Endothelial cell of umbilical vein (primary cell): ENCODE data around the gene OTOGL. TPM values are rescaled to one million over a fixed set of nuclear protein-coding genes. Genes with fewer than 3 reads are reported as not detected.

Experiments
- BruUV-seq: library from RNA; stranded (reverse); fragments of 400-500 nt; replicated peaks from 2 replicates; lab custom pipeline; 2021; lab: Mats Ljungman, UMichigan
- CTCF ChIA-PET: fragments of 300-600, 350-600 bp; sonication (Branson Sonifier 250); formaldehyde crosslinking; loops from one replicate; lab custom pipeline; 2021; ENCODE audit warnings: antibody characterized with exemption, inconsistent platforms; lab: Charles Lee
- POLR2A ChIA-PET: fragments of 300-600, 350-600 bp; sonication (Branson Sonifier 250); formaldehyde crosslinking; loops from one replicate; lab custom pipeline; 2021; ENCODE audit warnings: antibody characterized with exemption, inconsistent platforms; lab: Charles Lee
- DNase-seq: peaks from one replicate; pipeline ENCODE4 v3.0.0-alpha.2; 2011; ENCODE audit warnings: low read depth, low spot score
- FAIRE-seq: peaks from 2 replicates; lab custom pipeline; 2011; peaks lifted over from hg19 to GRCh38; lab: Jason Lieb, UNC
- H2AFZ ChIP-seq: 2 replicates; pipeline ENCODE4 v1.6.0; 2012; ENCODE audit warnings: low read depth, low read length, control low read depth, inconsistent platforms
- H3K27ac ChIP-seq: 2 replicates; pipeline ENCODE4 v1.5.1; 2011; ENCODE audit warnings: low read depth, mild to moderate bottlenecking, control low read depth, low read length, moderate library complexity; ENCODE audit not compliant: insufficient read depth
- H3K27me3 ChIP-seq, 2 experiments: 2 replicates each; pipeline versions ENCODE4 v1.6.0 to v1.6.1; 2011; ENCODE audit warnings: low read length in 2 of 2, mixed read lengths in 1 of 2; ENCODE audit not compliant: control insufficient read depth in 2 of 2, insufficient read depth in 2 of 2
- H3K36me3 ChIP-seq, 2 experiments: 2 replicates in 1 of 2; 3 replicates in 1 of 2; pipeline ENCODE4 v1.5.1; 2011; ENCODE audit warnings: low read length in 2 of 2, mild to moderate bottlenecking in 1 of 2, moderate library complexity in 1 of 2; ENCODE audit not compliant: control insufficient read depth in 2 of 2, insufficient read depth in 2 of 2; ENCODE audit errors: extremely low read depth in 1 of 2
- H3K4me1 ChIP-seq: 3 replicates; pipeline ENCODE4 v1.5.1; 2011; ENCODE audit warnings: mild to moderate bottlenecking, low read length; ENCODE audit not compliant: control insufficient read depth, insufficient read depth; ENCODE audit errors: extremely low read depth
- H3K4me2 ChIP-seq: 2 replicates; pipeline ENCODE4 v1.6.1; 2011; ENCODE audit warnings: low read length, control low read depth, mixed read lengths; ENCODE audit not compliant: insufficient read depth
- H3K4me3 ChIP-seq, 3 experiments: fragments of 200-600 bp in 1 of 3; sonication (generic), shearing (Covaris generic) in 1 of 3; replicated peaks in 1 of 3; 2 replicates each; pipeline ENCODE4 v1.5.1; 2011 to 2016; ENCODE audit warnings: control low read depth in 3 of 3, low read length in 3 of 3, mild to moderate bottlenecking in 2 of 3, inconsistent platforms in 1 of 3, low read depth in 1 of 3, moderate library complexity in 1 of 3; ENCODE audit not compliant: insufficient read depth in 1 of 3
- H3K79me2 ChIP-seq: 2 replicates; pipeline ENCODE4 v1.6.0; 2012; ENCODE audit warnings: low read length, inconsistent platforms; ENCODE audit not compliant: control insufficient read depth, insufficient read depth
- H3K9ac ChIP-seq: replicated peaks from 2 replicates; pipeline ENCODE3; 2011; ENCODE audit warnings: low read length, control low read depth; ENCODE audit not compliant: insufficient read depth; ENCODE audit errors: extremely low read depth
- H3K9me1 ChIP-seq: replicated peaks from 3 replicates; pipeline ENCODE4 v1.6.0; 2011; ENCODE audit warnings: mild to moderate bottlenecking, low read length; ENCODE audit not compliant: control insufficient read depth, insufficient read depth; ENCODE audit errors: extremely low read depth
- H3K9me3 ChIP-seq: replicated peaks from 2 replicates; pipeline ENCODE4 v1.5.1; 2012; ENCODE audit warnings: low read length, inconsistent platforms; ENCODE audit not compliant: control insufficient read depth, insufficient read depth
- H4K20me1 ChIP-seq: replicated peaks from 2 replicates; pipeline ENCODE3; 2011; ENCODE audit warnings: mild to moderate bottlenecking, low read length; ENCODE audit not compliant: control insufficient read depth, insufficient read depth; ENCODE audit errors: extremely low read depth
- EZH2 ChIP-seq: IDR thresholded peaks from 2 replicates; pipeline ENCODE4 v1.6.1; 2012; ENCODE audit warnings: borderline replicate concordance, low read depth, mild to moderate bottlenecking, moderate library complexity, low read length, inconsistent platforms; ENCODE audit not compliant: severe bottlenecking
- FOS ChIP-seq: IDR thresholded peaks from 2 replicates; pipeline ENCODE4 v1.6.1; 2011; ENCODE audit warnings: mild to moderate bottlenecking, low read length, moderate library complexity, borderline replicate concordance; ENCODE audit not compliant: insufficient read depth
- GATA2 ChIP-seq: IDR thresholded peaks from 2 replicates; pipeline ENCODE4 v1.7.0; 2011; ENCODE audit warnings: low read depth, mild to moderate bottlenecking, moderate library complexity, mixed read lengths, low read length; ENCODE audit not compliant: insufficient read length, insufficient read depth
- JUN ChIP-seq: IDR thresholded peaks from 2 replicates; pipeline ENCODE4 v1.6.1; 2011; ENCODE audit warnings: borderline replicate concordance, low read depth; ENCODE audit not compliant: insufficient read length, insufficient read depth
- POLR2AphosphoS5 ChIP-seq: IDR thresholded peaks from 2 replicates; pipeline ENCODE4 v1.6.1; 2012; ENCODE audit warnings: low read depth, mild to moderate bottlenecking, control low read depth, low read length, moderate library complexity; ENCODE audit not compliant: insufficient read depth
- dilution Hi-C: fragments of 300-500 bp; cut with MboI; formaldehyde crosslinking; loops from one replicate; pipeline ENCODE4 v1.15.0; 2019; ENCODE audit warnings: low sequenced_read_pairs; ENCODE audit not compliant: extremely low pct_ligation_motif_present
- intact Hi-C: fragments of 100-400 bp; cut with micrococcal nuclease; formaldehyde crosslinking; loops from one replicate; pipeline ENCODE4 v1.10.0; 2022
- polyA plus RNA-seq, 4 experiments: library from polyadenylated mRNA; depleted of rRNA in 3 of 4; stranded (reverse) in 3 of 4; unstranded in 1 of 4; fragments of >200 nt; gene quantifications; 2 replicates each; pipeline versions ENCODE4 v1.2.1 to v1.2.3, GENCODE V29; 2011 to 2012; ENCODE audit warnings: missing spikeins in 1 of 4
- total RNA-seq: library from RNA; stranded (reverse); gene quantifications from 2 replicates; pipeline ENCODE4 v1.2.3, GENCODE V29; 2021
- TF ChIP-seq, protein P1 (sequence below), 2 donors: IDR thresholded peaks; 1 replicate in 1 of 2; 2 replicates in 1 of 2; pipeline ENCODE4 v1.5.1; 2011; ENCODE audit warnings: low read length in 2 of 2, mild to moderate bottlenecking in 2 of 2, moderate library complexity in 2 of 2, control low read depth in 1 of 2, inconsistent platforms in 1 of 2, low read depth in 1 of 2; ENCODE audit not compliant: insufficient read depth in 1 of 2; ENCODE audit errors: extremely low read depth in 1 of 2

Gene OTOGL
- total and polyA plus RNA-seq, 2 donors (not counting 3 experiments of a cell fraction or from before 2014, with no cell fraction given): 1.4 to 2.0 TPM

DNA sequence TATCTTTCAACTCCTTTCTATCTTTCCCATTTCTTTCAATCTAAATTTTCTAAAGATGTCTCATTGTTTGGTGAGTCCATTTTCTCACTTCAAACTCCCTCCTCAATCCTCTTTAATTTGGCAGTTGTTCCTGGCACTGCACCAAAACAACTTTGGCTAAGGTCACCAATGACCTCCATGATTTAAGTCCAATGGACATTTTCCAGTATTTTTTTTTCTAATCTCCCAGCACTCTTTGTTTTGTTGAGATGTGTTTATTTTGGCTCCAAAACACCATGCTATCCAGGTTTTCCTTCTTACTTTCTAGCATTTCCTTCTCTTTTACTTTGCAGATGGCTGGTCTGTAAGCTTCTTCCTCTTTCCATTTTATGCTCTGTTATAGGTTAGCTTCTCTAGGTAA, 42.5 kb upstream of the OTOGL start:
- H3K4me2 ChIP-seq: peak overlapping the region; percentile 62

More for the DNA sequence above, 42.5 kb upstream of the OTOGL start:
- DNase-seq (peak; percentile 98), FAIRE-seq (peak; percentile 66)
- H3K4me3 ChIP-seq: no peak overlapping the region
- H3K4me1 ChIP-seq: peaks cover 15% of the 10 kb centered on the region
- intact Hi-C loops: loop anchor here (1.0 to 5.0 kb wide), 6 partner anchors 8 to 510 kb away; no protein-coding TSS in a partner anchor
- TSS peak; percentile 27 for BruUV-seq
- H3K36me3 ChIP-seq: no peaks in the 10 kb centered on the region
- ChIA-PET POLR2A (no interaction called here), CTCF (interaction anchor here (1.7 kb wide), 1 partner anchor 130 kb away, joined by 5 read pairs; no protein-coding TSS in a partner anchor)
- H3K27me3 ChIP-seq: peaks cover 0 to 2% of the 10 kb centered on the region in 2 experiments
- no peak overlapping the region for H2AFZ ChIP-seq
- H4K20me1 ChIP-seq: no peaks in the 10 kb centered on the region
- H3K27ac ChIP-seq: no peak overlapping the region
- no peaks in the 10 kb centered on the region for H3K9me1 ChIP-seq
- TF ChIP-seq POLR2AphosphoS5: peak; percentile 55
- TF ChIP-seq EZH2: no peak
- TF ChIP-seq JUN: no peak
- TF ChIP-seq, protein P1, sequence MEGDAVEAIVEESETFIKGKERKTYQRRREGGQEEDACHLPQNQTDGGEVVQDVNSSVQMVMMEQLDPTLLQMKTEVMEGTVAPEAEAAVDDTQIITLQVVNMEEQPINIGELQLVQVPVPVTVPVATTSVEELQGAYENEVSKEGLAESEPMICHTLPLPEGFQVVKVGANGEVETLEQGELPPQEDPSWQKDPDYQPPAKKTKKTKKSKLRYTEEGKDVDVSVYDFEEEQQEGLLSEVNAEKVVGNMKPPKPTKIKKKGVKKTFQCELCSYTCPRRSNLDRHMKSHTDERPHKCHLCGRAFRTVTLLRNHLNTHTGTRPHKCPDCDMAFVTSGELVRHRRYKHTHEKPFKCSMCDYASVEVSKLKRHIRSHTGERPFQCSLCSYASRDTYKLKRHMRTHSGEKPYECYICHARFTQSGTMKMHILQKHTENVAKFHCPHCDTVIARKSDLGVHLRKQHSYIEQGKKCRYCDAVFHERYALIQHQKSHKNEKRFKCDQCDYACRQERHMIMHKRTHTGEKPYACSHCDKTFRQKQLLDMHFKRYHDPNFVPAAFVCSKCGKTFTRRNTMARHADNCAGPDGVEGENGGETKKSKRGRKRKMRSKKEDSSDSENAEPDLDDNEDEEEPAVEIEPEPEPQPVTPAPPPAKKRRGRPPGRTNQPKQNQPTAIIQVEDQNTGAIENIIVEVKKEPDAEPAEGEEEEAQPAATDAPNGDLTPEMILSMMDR (IDR thresholded peaks at IDR 0.05; ENCODE audit: extremely low read depth in 1 of 2, insufficient read depth in 1 of 2, low read depth in 1 of 2, low read length in 2 of 2): no peak
- peak; percentile 52 for TF ChIP-seq GATA2
- TF ChIP-seq FOS: peak; percentile 18
- no peaks in the 10 kb centered on the region for H3K79me2 ChIP-seq
- H3K9ac ChIP-seq: no peak overlapping the region
- dilution Hi-C loops: no loop called here
- no peaks in the 10 kb centered on the region for H3K9me3 ChIP-seq
